Measurements from ENCODE around the gene RSPH6A. TPM values are rescaled to one million over a fixed set of nuclear protein-coding genes. Genes with fewer than 3 reads are reported as not detected.
A peak's percentile ranks its signal among the peaks of the same experiment; 100 is the strongest.

RSPH6A gene
- total and polyA plus RNA-seq, 10 of the 15 experiments (the other 5 are each of a cell fraction or from before 2014, with no cell fraction given): 0.03 to 0.41 (median 0.22) TPM; not detected in 4

- TF ChIP-seq, protein P1, sequence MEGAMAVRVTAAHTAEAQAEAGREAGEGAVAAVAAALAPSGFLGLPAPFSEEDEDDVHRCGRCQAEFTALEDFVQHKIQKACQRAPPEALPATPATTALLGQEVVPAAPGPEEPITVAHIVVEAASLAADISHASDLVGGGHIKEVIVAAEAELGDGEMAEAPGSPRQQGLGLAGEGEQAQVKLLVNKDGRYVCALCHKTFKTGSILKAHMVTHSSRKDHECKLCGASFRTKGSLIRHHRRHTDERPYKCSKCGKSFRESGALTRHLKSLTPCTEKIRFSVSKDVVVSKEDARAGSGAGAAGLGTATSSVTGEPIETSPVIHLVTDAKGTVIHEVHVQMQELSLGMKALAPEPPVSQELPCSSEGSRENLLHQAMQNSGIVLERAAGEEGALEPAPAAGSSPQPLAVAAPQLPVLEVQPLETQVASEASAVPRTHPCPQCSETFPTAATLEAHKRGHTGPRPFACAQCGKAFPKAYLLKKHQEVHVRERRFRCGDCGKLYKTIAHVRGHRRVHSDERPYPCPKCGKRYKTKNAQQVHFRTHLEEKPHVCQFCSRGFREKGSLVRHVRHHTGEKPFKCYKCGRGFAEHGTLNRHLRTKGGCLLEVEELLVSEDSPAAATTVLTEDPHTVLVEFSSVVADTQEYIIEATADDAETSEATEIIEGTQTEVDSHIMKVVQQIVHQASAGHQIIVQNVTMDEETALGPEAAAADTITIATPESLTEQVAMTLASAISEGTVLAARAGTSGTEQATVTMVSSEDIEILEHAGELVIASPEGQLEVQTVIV (IDR thresholded peaks at IDR 0.05; ENCODE audit: borderline replicate concordance, partially characterized antibody): no peak
- no peak for TF ChIP-seq CEBPZ (IDR thresholded peaks at IDR 0.05; ENCODE audit: low read depth, low read length)
- no peak for TF ChIP-seq TCF7 (IDR thresholded peaks at IDR 0.05; ENCODE audit: borderline replicate concordance)
- TF ChIP-seq ZNF207 (IDR thresholded peaks at IDR 0.05; ENCODE audit: borderline replicate concordance): no peak
- no peak for TF ChIP-seq KAT2A (conservative IDR thresholded peaks at IDR 0.05; ENCODE audit: control insufficient read depth, low read depth, low read length)
- no peak for TF ChIP-seq POLR2AphosphoS5 (IDR thresholded peaks at IDR 0.05; ENCODE audit: low read length)
- no peak for TF ChIP-seq ZZZ3 (IDR thresholded peaks at IDR 0.05; ENCODE audit: control insufficient read depth, insufficient read length, low read depth)
- 0 out of 2 replicates have a peak, but pooled peaks have one; percentile 51 for TF ChIP-seq GATAD2B (conservative IDR thresholded peaks at IDR 0.05; ENCODE audit: low read depth)
- TF ChIP-seq CBFB (IDR thresholded peaks at IDR 0.05; ENCODE audit: low read depth): no peak
- no peak for TF ChIP-seq FOXK2 (IDR thresholded peaks at IDR 0.05)
- no peak for TF ChIP-seq ZNF687 (IDR thresholded peaks at IDR 0.05)
- no peak for TF ChIP-seq ZNF24 (IDR thresholded peaks at IDR 0.05)
- TF ChIP-seq, protein P2, sequence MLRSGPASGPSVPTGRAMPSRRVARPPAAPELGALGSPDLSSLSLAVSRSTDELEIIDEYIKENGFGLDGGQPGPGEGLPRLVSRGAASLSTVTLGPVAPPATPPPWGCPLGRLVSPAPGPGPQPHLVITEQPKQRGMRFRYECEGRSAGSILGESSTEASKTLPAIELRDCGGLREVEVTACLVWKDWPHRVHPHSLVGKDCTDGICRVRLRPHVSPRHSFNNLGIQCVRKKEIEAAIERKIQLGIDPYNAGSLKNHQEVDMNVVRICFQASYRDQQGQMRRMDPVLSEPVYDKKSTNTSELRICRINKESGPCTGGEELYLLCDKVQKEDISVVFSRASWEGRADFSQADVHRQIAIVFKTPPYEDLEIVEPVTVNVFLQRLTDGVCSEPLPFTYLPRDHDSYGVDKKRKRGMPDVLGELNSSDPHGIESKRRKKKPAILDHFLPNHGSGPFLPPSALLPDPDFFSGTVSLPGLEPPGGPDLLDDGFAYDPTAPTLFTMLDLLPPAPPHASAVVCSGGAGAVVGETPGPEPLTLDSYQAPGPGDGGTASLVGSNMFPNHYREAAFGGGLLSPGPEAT (IDR thresholded peaks at IDR 0.05; ENCODE audit: low read depth): 0 out of 2 replicates have a peak, but pooled peaks have one; percentile 44
- no peak for TF ChIP-seq BHLHE40 (IDR thresholded peaks at IDR 0.05; ENCODE audit: borderline replicate concordance in 1 of 2, low read depth in 2 of 2, low read length in 1 of 2)
- no peak for TF ChIP-seq EGR1 (IDR thresholded peaks at IDR 0.05; ENCODE audit: borderline replicate concordance in 1 of 2, low read depth in 2 of 2, low read length in 2 of 2)
These were observed 35.6 kb downstream of the RSPH6A start (continued) for GRCh38 chr19:45779231-45780145.
